ENCODE results near the gene TIMP4.

TIMP4 gene

DNA sequence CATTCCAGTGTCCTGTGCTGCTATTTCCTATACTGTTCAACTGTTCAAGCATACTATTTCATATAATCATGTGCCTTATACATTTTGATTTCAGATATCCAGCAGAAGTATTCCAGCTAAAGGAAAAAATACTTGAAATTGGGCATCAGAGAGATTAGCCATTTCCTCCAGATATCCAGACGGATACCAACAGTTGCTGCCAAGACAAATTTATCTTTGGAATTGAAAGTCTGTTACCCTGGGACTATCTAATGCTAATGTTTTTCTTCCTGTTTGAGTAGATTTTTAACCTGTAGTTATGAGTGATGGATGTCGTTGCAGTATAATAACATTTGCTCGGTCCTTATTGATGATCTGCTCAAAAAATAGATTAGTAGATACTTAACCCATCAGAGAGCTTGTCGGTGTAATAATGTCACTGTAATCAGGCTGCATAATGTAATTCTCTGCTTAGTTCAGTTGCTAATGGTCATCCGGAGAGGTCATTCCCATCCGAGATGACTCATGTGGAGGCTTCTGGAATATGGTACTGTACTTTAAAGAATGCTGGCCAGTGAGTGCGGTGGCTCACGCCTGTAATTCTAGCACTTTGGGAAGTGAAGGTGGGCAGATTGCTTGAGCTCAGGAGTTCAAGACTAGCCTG lies 51.5 kb downstream of the TIMP4 start:
- no peak for DNase-seq (ENCODE audit: low read depth in 1 of 2, low spot score in 1 of 2)

Data from stimulated activated CD4-positive, alpha-beta T cell treated with anti-CD3 and anti-CD28 coated beads, Interleukin-15, amount 100 ng/mL, for 1 hour (primary cell).